GM12878 (cell line): ENCODE data around the gene ETNPPL. TPM values are rescaled to one million over a fixed set of nuclear protein-coding genes. Genes with fewer than 3 reads are reported as not detected.

Experiments used
- ATAC-seq: fragments of 200-7000 bp; cut with Tn5 transposase; 3 replicates; pipeline ENCODE4 v1.9.1; 2020; ENCODE audit warnings: mild to moderate bottlenecking, moderate library complexity
- BruUV-seq: library from RNA; stranded (reverse); fragments of 400-500 nt; replicated peaks from 2 replicates; lab custom pipeline; 2021; lab: Mats Ljungman, UMichigan
- CTCF ChIA-PET: fragments of 300-600 bp; sonication (Branson Sonifier 250); formaldehyde crosslinking; extraction: SDS; loops from one replicate; lab custom pipeline; 2021; ENCODE audit warnings: inconsistent platforms; lab: Yijun Ruan, JAX
- POLR2A ChIA-PET: fragments of 350-600 bp; formaldehyde crosslinking; extraction: SDS; loops from one replicate; lab custom pipeline; 2021; ENCODE audit warnings: inconsistent platforms; lab: Charles Lee
- RAD21 ChIA-PET: fragments of 300-600 bp; sonication (Branson Sonifier 250); formaldehyde crosslinking; loops from one replicate; lab custom pipeline; 2023; ENCODE audit warnings: antibody characterized with exemption; ENCODE audit not compliant: unreplicated experiment; lab: Charles Lee
- SMC1A ChIA-PET: fragments of 300-600 bp; sonication (Branson Sonifier 250); formaldehyde crosslinking; loops from one replicate; lab custom pipeline; 2023; ENCODE audit not compliant: unreplicated experiment, uncharacterized antibody; lab: Charles Lee
- DNase-seq: peaks from one replicate; pipeline ENCODE4 v3.0.0-alpha.2; 2011; ENCODE audit warnings: low read depth, low spot score
- FAIRE-seq: peaks from 3 replicates; lab custom pipeline; 2011; peaks lifted over from hg19 to GRCh38; lab: Jason Lieb, UNC
- H2AFZ ChIP-seq: 2 replicates; pipeline ENCODE4 v1.6.0; 2011; ENCODE audit warnings: low read depth, low read length, control low read depth; ENCODE audit not compliant: control insufficient read depth
- H3K27ac ChIP-seq: 2 replicates; pipeline ENCODE4 v1.5.1; 2011; ENCODE audit warnings: control low read depth; ENCODE audit not compliant: control insufficient read depth, insufficient read depth
- H3K27me3 ChIP-seq, 2 experiments: replicated peaks in 1 of 2; 2 replicates each; pipeline versions ENCODE4 v1.6.0 to v1.6.1; 2011; ENCODE audit warnings: low read length in 1 of 2; ENCODE audit not compliant: control insufficient read depth in 2 of 2, insufficient read depth in 2 of 2
- H3K36me3 ChIP-seq, 2 experiments: 2 replicates each; pipeline ENCODE4 v1.5.1; 2011; ENCODE audit warnings: low read length in 1 of 2; ENCODE audit not compliant: control insufficient read depth in 2 of 2, insufficient read depth in 2 of 2
- H3K4me1 ChIP-seq: 2 replicates; pipeline ENCODE4 v1.6.1; 2011; ENCODE audit warnings: mild to moderate bottlenecking, low read length, moderate library complexity, mixed read lengths; ENCODE audit not compliant: control insufficient read depth, insufficient read depth
- H3K4me2 ChIP-seq: 2 replicates; pipeline ENCODE4 v1.6.0; 2011; ENCODE audit warnings: control low read depth; ENCODE audit not compliant: control insufficient read depth, insufficient read depth
- H3K4me3 ChIP-seq: fragments of 200-600 bp; sonication (generic); 2 replicates; pipeline ENCODE4 v1.5.1; 2016
- H3K79me2 ChIP-seq: 2 replicates; pipeline ENCODE4 v1.6.0; 2011; ENCODE audit warnings: low read length; ENCODE audit not compliant: control insufficient read depth, insufficient read depth
- H3K9ac ChIP-seq: 2 replicates; pipeline ENCODE4 v1.8.0; 2011; ENCODE audit warnings: low read length, control low read depth, mixed read lengths; ENCODE audit not compliant: control insufficient read depth, insufficient read depth
- H3K9me3 ChIP-seq: replicated peaks from 3 replicates; pipeline ENCODE4 v1.5.1; 2011; ENCODE audit warnings: mild to moderate bottlenecking, low read length; ENCODE audit not compliant: control insufficient read depth, insufficient read depth
- H4K20me1 ChIP-seq: 2 replicates; pipeline ENCODE4 v1.6.0; 2011; ENCODE audit not compliant: control insufficient read depth, insufficient read depth
- ASH2L ChIP-seq: fragments of 300-600, 200-600 bp; sonication (generic); IDR thresholded peaks from 2 replicates; pipeline ENCODE4 v1.6.1; 2017; ENCODE audit warnings: low read depth, mild to moderate bottlenecking, borderline replicate concordance
- BCL3 ChIP-seq: IDR thresholded peaks from 2 replicates; pipeline ENCODE4 v1.6.1; 2011; ENCODE audit warnings: borderline replicate concordance, low read depth, mild to moderate bottlenecking, moderate library complexity, low read length; ENCODE audit not compliant: insufficient read depth, poor library complexity, severe bottlenecking
- MAX ChIP-seq: IDR thresholded peaks from 2 replicates; pipeline ENCODE4 v1.6.1; 2012; ENCODE audit warnings: low read depth, low read length, improper control_type of control experiment
- MEF2A ChIP-seq: IDR thresholded peaks from 2 replicates; pipeline ENCODE4 v1.6.1; 2011; ENCODE audit warnings: low read depth, mild to moderate bottlenecking, low read length, moderate library complexity; ENCODE audit not compliant: insufficient read depth
- NFYA ChIP-seq: IDR thresholded peaks from 2 replicates; pipeline ENCODE4 v1.6.1; 2011; ENCODE audit warnings: low read depth, mild to moderate bottlenecking, low read length, improper control_type of control experiment, borderline replicate concordance
- POLR2AphosphoS5 ChIP-seq: IDR thresholded peaks from 2 replicates; pipeline ENCODE4 v1.6.1; 2011; ENCODE audit warnings: mild to moderate bottlenecking, low read length, inconsistent platforms
- WGBS: methylation state at CpG from one replicate; pipeline ENCODE4 v1.1.6; 2016; ENCODE audit warnings: low lambda C conversion rate; ENCODE audit not compliant: insufficient replicate concordance, insufficient coverage; ENCODE audit errors: missing lambda C conversion rate; 5-methylcytosine and 5-hydroxymethylcytosine counted together
- in situ Hi-C: fragments of 300-500 bp; cut with MboI; formaldehyde crosslinking; loops from 9 replicates; pipeline ENCODE4 v1.14.3; 2018; ENCODE audit warnings: mixed read lengths
- intact Hi-C: fragments of 100-400 bp; cut with micrococcal nuclease; formaldehyde crosslinking; loops from one replicate; pipeline ENCODE4 v1.14.2; 2022; ENCODE audit not compliant: unreplicated experiment
- polyA plus RNA-seq, 11 experiments: library from polyadenylated mRNA; depleted of rRNA in 4 of 11; unstranded in 6 of 11; stranded (reverse) in 5 of 11; fragments of >200 nt; fragmentation: Nextera tagmentation in 4 of 11; fragmentation: Illumina TruSeq in 1 of 11; extraction: Ambion mirVana in 4 of 11; extraction: Trizol in 1 of 11; gene quantifications; 1 replicate in 1 of 11; 2 replicates in 10 of 11; pipeline versions ENCODE4 v1.2.1 to v1.2.3, GENCODE V29; 2011 to 2016; ENCODE audit warnings: inconsistent platforms in 2 of 11, missing spikeins in 2 of 11, low read depth in 1 of 11
- total RNA-seq, 4 experiments: library from RNA; depleted of rRNA in 3 of 4; stranded (reverse); fragments of >200 nt in 3 of 4; fragmentation: Illumina TruSeq in 1 of 4; extraction: Trizol in 1 of 4; gene quantifications; 2 replicates each; pipeline versions ENCODE4 v1.2.1 to v1.2.3, GENCODE V29; 2013 to 2021

ETNPPL gene
- total and polyA plus RNA-seq, 10 of the 15 experiments (the other 5 are each of a cell fraction or from before 2014, with no cell fraction given): not detected

GRCh38 chr4:108787106-108787505 lies 24.3 kb upstream of the ETNPPL start:
- Histone ChIP-seq H3K4me1 (no peaks in the 10 kb centered on the region), H3K4me3 (no peak overlapping the region), H3K36me3 (no peaks in the 10 kb centered on the region), H3K4me2 (no peak overlapping the region), H3K79me2 (no peaks in the 10 kb centered on the region), H3K27me3 (no peaks in the 10 kb centered on the region), H3K9ac (no peak overlapping the region), H4K20me1 (no peaks in the 10 kb centered on the region), H3K27ac (no peak overlapping the region), H3K9me3 (no peaks in the 10 kb centered on the region), H2AFZ (no peak overlapping the region)
- SMC1A ChIA-PET: no interaction called here
- CTCF ChIA-PET: no interaction called here
- intact Hi-C loops (no loop called here), in situ Hi-C loops (no loop called here)
- DNase-seq: no peak
- FAIRE-seq: no peak
- TF ChIP-seq MAX (no peak), POLR2AphosphoS5 (no peak), NFYA (no peak), MEF2A (no peak), ASH2L (no peak), BCL3 (no peak)
- BruUV-seq: no TSS peak
- RAD21 ChIA-PET: no interaction called here
- ATAC-seq: no peak
- POLR2A ChIA-PET: no interaction called here
- WGBS: 40% methylated on average over 14 of the region's 14 CpGs
